HL-60 (cell line): ENCODE data around the gene CIB4.

Experiments
- DNase-seq, 2 experiments: peaks; one replicate each; pipeline ENCODE4 v3.0.0-alpha.2; 2010 to 2020; ENCODE audit warnings: low read depth in 1 of 2, low spot score in 1 of 2
- H3K27ac ChIP-seq: fragments of 250-450 bp; sonication (Bioruptor Pico); replicated peaks from 2 replicates; pipeline ENCODE4 v1.5.1; 2020; ENCODE audit warnings: mild to moderate bottlenecking, moderate library complexity
- H3K27me3 ChIP-seq: fragments of 250-450 bp; sonication (Bioruptor Pico); 2 replicates; pipeline ENCODE4 v1.5.1; 2021; ENCODE audit warnings: mild to moderate bottlenecking, moderate library complexity; ENCODE audit not compliant: insufficient read depth, poor library complexity, severe bottlenecking
- H3K4me3 ChIP-seq: replicated peaks from 2 replicates; pipeline ENCODE4 v1.5.1; 2011; ENCODE audit warnings: mild to moderate bottlenecking, control low read depth, low read length; ENCODE audit not compliant: insufficient read depth
- GABPA ChIP-seq: IDR thresholded peaks from 2 replicates; pipeline ENCODE4 v1.6.1; 2012; ENCODE audit warnings: low read depth
- POLR2AphosphoS5 ChIP-seq: IDR thresholded peaks from 2 replicates; pipeline ENCODE4 v1.6.1; 2012; ENCODE audit warnings: low read depth
- SPI1 ChIP-seq: IDR thresholded peaks from 2 replicates; pipeline ENCODE4 v1.6.1; 2012; ENCODE audit warnings: low read depth, mild to moderate bottlenecking, borderline replicate concordance
- TF ChIP-seq, protein P1 (sequence below): IDR thresholded peaks from one replicate; pipeline ENCODE4 v1.5.1; 2011; ENCODE audit warnings: low read length, control low read depth, inconsistent platforms; ENCODE audit not compliant: insufficient read depth
- TF ChIP-seq, protein P2 (sequence below): IDR thresholded peaks from 2 replicates; pipeline ENCODE4 v1.6.1; 2012; ENCODE audit warnings: low read depth; ENCODE audit not compliant: insufficient replicate concordance

Gene CIB4

DNA sequence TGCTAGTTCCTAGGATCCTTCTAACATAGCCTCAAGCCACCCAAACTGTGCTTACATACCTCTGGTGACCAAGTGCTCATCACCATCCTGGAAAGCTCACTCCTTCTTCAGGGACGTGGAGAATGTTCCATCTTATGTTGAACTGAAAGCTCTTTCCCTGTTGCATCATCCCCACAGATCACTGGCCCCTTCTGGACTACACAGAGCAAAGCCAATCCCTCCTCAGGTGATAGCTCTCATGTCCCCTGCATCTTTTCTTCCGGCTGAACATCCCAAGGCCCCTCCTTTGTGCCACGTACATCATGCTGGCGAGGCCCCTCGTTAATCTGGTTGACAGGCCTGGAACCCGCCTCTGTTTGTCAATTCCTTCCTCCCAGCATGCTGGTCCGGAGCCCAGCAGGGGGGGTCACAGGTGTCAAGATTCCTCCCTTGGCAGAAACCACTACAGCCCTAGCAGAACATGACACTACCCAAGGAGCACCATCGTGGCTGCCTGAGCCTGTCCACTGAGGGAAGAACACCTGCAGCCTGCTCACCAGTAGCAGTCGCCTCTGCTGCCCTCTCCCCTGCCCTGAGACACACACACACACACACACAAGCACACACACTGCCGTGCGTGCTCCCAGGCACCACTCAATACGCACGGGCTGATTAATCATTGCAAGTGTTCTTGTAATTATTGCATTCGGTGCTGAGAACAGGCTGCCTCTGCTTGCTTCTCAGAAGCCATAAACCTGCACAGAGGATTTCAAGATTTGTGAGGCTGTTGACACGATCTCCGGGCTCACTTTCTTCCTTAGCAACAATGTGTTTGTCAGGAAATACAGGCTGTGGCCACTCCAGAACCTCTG, 45.0 kb upstream of the CIB4 start:
- Histone ChIP-seq H3K27ac (no peak overlapping the region), H3K4me3 (no peak overlapping the region), H3K27me3 (peaks cover 19% of the 10 kb centered on the region)
- no peak for DNase-seq
- TF ChIP-seq, protein P1, sequence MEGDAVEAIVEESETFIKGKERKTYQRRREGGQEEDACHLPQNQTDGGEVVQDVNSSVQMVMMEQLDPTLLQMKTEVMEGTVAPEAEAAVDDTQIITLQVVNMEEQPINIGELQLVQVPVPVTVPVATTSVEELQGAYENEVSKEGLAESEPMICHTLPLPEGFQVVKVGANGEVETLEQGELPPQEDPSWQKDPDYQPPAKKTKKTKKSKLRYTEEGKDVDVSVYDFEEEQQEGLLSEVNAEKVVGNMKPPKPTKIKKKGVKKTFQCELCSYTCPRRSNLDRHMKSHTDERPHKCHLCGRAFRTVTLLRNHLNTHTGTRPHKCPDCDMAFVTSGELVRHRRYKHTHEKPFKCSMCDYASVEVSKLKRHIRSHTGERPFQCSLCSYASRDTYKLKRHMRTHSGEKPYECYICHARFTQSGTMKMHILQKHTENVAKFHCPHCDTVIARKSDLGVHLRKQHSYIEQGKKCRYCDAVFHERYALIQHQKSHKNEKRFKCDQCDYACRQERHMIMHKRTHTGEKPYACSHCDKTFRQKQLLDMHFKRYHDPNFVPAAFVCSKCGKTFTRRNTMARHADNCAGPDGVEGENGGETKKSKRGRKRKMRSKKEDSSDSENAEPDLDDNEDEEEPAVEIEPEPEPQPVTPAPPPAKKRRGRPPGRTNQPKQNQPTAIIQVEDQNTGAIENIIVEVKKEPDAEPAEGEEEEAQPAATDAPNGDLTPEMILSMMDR: no peak
- no peak for TF ChIP-seq SPI1
- TF ChIP-seq, protein P2, sequence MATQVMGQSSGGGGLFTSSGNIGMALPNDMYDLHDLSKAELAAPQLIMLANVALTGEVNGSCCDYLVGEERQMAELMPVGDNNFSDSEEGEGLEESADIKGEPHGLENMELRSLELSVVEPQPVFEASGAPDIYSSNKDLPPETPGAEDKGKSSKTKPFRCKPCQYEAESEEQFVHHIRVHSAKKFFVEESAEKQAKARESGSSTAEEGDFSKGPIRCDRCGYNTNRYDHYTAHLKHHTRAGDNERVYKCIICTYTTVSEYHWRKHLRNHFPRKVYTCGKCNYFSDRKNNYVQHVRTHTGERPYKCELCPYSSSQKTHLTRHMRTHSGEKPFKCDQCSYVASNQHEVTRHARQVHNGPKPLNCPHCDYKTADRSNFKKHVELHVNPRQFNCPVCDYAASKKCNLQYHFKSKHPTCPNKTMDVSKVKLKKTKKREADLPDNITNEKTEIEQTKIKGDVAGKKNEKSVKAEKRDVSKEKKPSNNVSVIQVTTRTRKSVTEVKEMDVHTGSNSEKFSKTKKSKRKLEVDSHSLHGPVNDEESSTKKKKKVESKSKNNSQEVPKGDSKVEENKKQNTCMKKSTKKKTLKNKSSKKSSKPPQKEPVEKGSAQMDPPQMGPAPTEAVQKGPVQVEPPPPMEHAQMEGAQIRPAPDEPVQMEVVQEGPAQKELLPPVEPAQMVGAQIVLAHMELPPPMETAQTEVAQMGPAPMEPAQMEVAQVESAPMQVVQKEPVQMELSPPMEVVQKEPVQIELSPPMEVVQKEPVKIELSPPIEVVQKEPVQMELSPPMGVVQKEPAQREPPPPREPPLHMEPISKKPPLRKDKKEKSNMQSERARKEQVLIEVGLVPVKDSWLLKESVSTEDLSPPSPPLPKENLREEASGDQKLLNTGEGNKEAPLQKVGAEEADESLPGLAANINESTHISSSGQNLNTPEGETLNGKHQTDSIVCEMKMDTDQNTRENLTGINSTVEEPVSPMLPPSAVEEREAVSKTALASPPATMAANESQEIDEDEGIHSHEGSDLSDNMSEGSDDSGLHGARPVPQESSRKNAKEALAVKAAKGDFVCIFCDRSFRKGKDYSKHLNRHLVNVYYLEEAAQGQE: no peak
- no peak for TF ChIP-seq GABPA
- no peak for TF ChIP-seq POLR2AphosphoS5

DNA sequence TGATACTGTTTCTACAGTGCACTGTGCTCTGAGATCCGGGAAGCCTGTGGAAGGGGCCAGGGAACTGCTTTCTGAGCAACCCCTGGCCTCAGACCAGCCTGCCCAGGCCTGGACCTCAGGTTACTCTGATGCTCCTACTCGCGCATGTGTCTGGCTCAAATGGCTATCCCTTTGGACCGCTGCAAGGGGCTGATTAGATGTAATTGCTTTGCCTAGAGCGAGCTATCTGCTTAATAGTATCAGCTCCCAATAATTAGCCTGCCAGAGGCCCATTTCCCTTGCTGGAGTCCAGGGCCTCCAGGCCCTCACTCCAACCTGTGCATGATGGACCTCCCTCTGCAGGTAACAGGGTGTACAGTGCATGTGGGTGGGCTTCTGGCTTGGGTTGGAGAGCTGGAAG, 44.2 kb upstream of the CIB4 start:
- no peak overlapping the region for H3K27ac ChIP-seq
- DNase-seq: no peak
- TF ChIP-seq POLR2AphosphoS5 (no peak), GABPA (no peak), SPI1 (no peak)
- TF ChIP-seq, protein P1: no peak
- TF ChIP-seq, protein P2: no peak
- H3K4me3 ChIP-seq: no peak overlapping the region
- peaks cover 17% of the 10 kb centered on the region for H3K27me3 ChIP-seq

DNA sequence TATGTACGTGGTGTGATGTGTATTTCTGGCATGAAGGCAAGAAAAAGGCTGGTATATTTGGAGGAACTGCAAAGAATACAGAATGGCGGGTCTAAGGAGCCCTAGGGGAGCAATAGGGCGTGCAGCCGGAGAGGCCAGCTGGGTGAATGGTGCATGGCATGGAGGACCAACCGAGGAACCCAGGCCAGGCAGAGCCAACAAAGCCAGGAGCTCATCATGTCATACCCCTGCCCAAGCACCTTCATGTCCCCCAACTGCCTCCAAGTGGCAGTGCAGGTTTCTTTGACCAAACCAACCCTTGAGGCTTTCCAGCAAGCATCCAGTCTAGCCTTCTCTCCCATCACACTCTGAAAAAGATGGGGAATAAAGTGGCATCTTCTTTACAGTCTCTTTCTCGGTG, 42.4 kb upstream of the CIB4 start:
- TF ChIP-seq, protein P2: no peak
- TF ChIP-seq GABPA (no peak), POLR2AphosphoS5 (no peak), SPI1 (no peak)
- TF ChIP-seq, protein P1: no peak
- no peak for DNase-seq
- Histone ChIP-seq H3K4me3 (no peak overlapping the region), H3K27me3 (peaks cover 16% of the 10 kb centered on the region), H3K27ac (no peak overlapping the region)
